ENCODE measurements around the gene OXLD1. TPM values are rescaled to one million over a fixed set of nuclear protein-coding genes. Genes with fewer than 3 reads are reported as not detected.
"Not testable (repeated sequence)": the region's sequence is repeated elsewhere in the genome, so short reads cannot be mapped to it uniquely, and the experiment has no call there.

Gene OXLD1
- total RNA-seq, 1 experiment from 2014 or later: 58.8 TPM

DNA sequence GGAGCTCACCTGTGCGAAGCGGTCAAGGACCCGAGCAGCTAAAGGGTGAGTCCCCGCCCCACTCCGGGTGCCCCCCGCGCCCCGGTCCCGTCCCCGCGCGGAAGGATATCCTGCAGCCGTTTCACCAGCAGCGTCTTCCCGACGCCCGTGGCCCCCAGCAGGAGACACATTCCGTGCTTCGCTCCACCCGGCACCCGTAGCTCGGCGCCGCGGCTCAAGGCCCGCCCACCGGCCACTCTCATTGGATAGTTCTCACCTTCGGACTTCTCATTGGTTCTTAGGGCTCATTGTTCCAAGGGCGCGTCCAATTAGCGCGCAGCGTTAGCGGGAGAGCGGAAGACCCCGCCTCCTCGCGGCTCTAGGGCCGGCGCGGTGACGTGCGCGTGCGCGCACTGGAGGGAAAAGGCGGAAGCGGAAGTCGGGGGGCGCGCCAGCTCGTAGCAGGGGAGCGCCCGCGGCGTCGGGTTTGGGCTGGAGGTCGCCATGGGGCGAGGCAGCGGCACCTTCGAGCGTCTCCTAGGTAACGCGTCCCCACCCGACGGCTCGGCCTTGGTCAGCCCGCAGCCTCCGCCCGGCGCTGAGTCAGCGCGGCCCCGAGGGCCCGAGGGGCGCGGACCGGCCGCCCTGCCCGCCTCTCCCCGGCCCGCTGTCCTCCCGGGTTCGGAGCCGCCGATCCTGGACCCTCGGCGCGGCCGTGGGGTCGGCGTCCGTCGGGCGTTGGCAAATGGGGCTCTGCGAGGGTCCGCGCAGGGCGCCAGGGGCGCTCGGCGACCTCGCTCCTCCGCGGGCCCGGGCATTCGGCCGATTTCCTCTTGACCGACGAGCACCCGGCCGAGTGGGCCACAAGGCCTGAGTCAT, 17.4 kb upstream of the OXLD1 start, which contains the start of the genes ARL16 and HGS:
TSS of gene ARL16 (minus strand) at position 214 of the 858 bp plus-strand sequence. CDS start at position 170, 44 bp downstream.
TSS of gene HGS (plus strand) at position 428 of the 858 bp plus-strand sequence. CDS start at position 484, 56 bp downstream.
- DNase-seq (ENCODE audit: low spot score): peak; percentile 97

DNA sequence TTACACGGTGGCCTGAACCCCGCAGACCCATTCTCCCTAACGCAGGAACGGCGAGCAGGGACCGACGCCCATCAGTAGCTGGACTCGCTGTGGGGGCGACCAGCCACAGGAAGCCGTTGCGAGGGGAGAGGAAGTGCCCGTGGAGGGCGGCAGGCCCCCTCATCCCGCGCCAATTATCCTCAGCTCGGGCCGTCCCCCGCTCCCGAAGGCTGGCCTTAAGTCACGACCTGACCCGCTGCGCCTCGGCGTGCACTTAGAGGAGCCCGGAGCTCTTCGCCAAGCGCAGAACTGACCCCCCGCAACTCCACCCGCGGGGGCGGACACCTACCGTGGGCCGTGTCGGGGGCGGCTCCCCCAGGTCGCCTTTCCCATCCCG, 16.8 kb upstream of the OXLD1 start:
- no peak for DNase-seq (ENCODE audit: low spot score)

DNA sequence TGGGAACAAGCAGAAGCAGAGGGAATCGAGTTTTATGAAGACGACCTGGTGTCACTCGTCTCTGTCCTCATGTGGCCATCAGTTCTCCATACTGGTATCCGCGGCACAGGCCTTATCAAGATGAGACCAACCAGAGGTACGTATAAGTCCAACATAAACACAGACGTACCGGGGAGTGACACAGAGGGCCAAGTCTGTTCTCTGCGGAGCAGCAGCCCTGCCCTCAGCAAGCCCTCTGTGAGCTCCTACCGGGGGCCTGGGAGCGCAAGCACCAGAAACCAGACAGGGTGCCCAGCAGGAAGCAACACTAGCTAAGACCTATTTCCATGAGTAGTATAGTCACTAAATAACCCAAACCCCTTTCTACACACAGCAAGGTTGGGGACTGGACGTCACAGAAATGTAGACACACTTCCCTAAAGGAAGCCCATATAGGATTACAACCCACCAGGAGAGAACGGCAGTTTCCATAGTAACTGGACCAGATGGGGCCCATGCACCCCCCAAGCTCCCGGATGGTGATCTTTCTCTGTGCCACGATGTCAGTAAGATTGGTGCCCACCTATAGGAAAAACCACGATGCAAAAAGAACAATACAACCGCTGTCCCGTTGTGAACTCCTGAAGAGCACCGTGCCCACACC, 16.3 kb upstream of the OXLD1 start:
- no peak for DNase-seq (ENCODE audit: low spot score)

DNA sequence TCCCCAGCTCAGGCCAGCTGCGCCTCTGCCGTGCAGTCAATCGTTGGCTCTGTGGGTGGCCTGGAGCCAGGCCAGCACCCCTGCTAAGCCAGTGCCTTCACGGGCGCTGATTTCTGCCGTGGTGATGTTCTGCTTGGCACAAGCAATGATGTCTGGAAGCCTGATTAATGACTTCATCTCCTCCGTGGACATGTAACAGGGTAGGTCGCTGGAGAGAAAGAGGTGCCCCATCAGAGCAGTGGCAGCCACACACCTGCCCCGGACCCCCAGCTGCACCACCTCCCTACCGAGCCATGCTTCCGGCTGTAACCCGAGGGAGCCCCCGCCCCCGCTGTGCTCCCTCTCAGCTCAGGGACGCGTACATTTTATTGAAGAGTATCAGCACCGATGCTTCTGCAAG, 15.3 kb upstream of the OXLD1 start:
- DNase-seq (ENCODE audit: low spot score): peak; percentile 63

DNA sequence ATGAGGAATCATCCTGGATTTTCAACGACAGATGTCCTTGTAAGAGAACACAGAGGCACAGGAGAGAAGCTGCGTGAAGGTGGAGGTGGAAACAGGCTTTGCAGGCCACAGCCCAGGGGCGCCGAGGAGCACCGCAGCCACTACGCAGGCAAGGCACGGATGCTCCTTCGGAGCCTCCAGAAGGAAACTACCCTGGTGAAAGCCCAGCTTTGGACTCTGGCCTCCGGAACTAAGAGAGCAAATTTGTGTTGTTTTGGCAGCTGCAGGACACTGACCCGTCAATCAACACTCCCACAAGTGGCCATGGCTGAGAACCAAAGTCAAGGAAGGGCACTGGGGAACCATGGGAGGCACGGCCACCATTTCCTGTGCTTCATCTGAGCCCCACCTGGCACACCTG, 13.7 kb upstream of the OXLD1 start:
- DNase-seq (ENCODE audit: low spot score): no peak

DNA sequence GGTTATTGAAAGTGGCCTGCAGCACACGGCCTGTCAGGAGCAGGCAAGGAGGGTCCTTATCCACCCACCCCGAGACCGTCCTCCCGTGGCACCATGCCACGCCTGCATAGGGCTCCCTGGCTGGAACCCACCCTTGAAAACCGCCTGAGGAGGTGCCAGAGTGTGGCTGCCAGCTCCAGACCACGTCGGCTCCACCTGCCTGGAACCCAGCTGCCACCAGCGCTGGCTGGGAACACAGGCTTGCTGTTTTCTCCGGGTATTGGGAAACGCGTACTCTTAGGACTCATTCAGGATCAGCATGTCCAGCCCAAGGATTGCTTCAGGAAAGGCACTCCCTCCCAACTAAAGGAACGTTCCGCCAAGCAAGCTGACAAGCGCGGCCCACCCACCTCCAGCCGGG, 10.5 kb upstream of the OXLD1 start:
- no peak for DNase-seq (ENCODE audit: low spot score)

DNA sequence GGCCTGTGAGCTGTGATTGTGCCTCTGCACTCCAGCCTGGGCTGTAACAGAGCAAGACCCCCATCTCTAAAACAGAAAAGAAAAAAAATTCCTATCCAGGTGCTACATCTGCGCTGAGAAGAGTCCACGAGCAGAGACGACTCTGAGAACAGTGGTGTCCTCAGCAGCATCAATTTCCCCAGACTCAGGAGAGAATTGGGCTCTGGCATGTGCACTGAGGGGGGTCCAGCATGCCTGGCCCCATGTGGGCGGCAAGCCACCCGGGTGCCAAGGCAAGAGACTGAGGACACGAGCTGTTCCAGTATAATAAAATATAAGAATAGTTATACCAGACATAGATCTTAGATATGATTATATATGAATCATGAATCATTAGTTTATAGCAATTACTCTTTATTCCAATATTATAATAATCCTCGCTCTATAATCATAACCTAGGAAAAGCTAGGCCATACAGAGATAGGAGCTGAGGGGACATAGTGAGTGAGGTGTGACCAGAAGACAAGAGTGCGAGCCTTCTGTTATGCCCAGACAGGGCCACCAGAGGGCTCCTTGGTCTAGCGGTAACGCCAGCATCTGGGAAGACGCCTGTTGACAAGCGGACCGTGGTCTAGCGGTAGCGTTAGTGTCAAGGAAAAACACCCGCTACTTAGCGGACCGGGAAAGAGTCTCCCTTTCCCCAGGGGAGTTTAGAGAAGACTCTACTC, 9.3 kb upstream of the OXLD1 start:
- not testable (repeated sequence) for DNase-seq (ENCODE audit: low spot score)

DNA sequence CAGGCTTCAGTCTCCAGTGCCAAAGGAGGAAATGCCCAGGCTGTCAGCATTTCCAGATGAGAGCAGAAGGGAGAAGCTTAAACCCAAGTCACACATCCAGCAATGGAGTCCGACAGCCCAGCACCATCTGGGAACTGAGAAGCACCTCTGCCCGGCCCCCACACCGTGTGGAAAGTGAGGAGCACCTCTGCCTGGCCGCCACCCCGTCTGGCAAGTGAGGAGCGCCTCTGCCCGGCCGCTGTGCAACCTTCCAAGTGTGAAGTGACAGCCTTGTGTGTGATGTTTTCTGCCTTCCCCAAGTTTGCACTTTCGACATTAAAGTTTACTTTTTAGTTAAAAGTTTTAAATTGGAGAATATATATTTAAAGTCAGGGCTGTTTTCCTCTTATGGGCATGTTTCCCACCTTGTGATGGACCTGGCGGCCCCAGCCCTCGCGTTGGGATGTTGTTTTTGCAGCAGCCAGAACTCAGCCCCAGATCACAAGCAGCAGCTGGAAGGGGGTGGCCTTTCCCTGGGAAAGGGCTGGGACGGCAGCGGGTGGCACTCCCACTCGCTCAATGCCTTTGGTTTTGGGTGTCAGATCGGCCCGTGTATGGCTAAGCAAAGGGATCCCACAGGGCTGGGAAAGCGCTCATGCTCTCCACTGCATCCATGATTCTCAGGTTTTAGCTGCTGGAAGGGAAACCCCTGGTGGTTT, 7.3 kb upstream of the OXLD1 start:
- DNase-seq (ENCODE audit: low spot score): no peak

DNA sequence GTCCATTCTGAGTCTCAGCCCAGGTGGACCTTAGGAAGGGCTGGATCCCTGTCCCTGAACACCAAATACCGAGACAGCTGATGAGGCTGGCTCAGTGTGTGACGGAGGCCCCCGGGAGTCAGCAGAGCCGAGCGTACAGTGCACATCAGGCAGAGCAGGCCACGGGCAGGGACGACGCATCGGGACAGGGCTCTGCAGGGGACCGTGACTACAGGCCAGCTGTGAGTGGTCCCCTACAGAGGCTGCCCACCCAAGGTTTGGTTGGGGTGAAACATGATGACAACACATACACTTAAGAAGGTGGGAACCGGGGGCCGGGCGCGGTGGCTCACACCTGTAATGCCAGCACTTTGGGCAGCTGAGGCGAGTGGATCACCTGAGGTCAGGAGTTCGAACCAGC, 6.5 kb upstream of the OXLD1 start:
- no peak for DNase-seq (ENCODE audit: low spot score)

DNA sequence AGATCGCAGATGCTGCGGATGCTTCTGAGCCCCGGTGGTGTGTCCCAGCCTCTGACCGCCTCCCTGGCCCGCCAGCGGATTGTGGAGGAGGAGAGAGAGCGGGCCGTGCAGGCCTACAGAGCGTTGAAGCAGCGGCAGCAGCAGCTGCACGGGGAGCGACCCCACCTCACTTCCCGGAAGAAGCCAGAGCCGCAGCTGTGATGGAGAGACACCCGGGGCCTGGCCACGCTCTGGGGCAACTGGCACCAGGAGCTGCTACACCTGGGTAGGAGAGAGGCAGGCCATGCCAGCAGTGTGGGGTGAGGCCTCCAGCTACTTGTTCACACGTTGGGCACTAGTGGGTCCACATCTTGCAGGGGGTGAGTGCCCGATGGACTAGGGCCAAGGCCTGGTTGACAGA, 6.1 kb upstream of the OXLD1 start:
- DNase-seq (ENCODE audit: low spot score): no peak

DNA sequence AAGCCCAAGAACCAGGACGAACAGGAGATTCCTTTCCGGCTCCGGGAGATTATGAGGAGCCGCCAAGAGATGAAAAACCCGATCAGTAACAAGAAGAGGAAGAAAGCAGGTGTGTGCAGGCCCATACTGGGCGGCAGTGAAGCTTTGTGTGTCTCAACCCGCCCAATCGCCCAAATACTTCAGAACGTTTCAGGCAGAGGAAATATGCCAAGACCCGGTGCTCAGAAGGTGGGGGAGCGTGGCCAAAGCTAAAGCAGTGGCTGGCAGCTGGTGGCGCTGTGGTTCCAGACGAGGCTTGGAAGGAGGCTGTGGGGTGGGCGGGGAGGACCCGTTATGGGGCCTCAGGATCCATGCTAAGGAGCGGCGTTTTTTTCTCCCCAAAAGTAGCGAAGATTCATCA, 1.3 kb upstream of the OXLD1 start:
- no peak for DNase-seq (ENCODE audit: low spot score)

DNA sequence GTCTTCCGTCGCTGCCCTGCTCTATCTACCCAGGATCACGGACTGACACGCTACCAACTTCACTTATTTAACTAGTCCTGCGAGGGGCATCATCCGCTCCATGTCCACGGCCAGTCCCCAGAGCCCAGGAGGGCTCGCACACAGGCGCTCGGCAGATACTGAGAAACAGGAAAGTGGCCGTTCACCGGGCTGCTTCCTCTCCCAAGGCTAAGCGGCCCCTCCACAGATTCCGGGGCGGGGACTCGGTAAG, 388 bp downstream of the OXLD1 start:
- no peak for DNase-seq (ENCODE audit: low spot score)

DNA sequence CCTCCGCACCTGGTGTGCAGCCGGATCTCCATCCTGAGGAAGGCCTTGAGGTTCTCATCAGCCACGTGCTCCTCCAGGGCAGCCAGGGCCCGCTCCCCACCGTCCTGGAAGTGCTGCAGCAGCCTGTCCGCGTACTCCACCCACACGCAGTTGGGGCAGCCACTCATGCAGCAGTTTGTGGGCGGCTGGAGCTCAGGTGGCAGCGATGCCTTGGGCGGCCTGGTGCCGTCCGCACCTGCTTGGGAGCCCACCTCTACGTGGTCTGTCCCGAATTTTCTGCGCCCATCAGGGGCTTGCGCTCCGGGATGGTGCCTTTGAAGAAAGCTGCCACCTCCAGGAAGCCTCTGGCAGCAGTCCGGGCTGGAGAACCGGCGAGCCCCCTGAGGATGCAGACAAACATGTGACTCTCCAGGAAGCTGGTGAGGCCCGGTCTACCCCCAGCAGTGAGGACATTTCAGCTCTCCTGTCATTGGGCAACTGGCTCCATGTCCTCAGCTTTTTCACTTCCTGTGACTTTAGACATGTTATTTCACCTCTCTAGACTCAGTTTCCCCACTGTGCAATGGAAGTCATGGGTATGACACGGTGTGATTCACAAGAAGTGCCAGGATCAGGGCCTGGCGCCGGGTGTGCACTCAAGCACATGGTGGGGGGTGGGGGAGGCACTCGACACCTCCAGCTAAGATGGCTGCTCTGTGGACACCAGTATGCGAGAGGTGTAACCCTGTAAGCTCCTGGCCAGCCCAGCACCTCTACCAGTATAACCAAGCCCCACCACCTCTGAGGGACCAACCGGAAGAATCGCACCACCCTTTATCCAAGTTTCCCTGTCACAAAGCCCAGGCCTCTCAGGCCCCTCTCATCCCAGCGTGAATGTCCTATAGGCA, 957 bp downstream of the OXLD1 start:
- no peak for DNase-seq (ENCODE audit: low spot score)

DNA sequence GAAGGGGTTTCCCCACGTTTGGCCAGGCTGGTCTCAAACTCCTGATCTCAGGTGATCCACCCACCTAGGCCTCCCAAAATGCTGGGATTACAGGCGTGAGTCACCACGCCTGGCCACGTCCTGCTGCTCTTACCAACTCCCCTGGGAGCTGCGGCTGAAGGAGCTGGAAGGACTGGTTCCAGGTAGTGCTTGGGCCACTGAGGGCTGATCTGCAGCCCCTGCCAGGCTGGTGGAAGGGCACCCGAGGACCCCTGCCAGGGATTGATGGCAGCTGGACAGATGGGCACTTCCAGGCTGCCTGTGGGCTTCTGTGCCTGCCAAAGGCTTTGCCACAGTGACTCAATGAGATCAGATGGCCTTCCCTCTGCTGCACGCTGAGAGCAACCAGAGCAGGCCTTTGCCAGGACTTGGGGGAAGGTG, 2.3 kb downstream of the OXLD1 start:
- DNase-seq (ENCODE audit: low spot score): no peak

DNA sequence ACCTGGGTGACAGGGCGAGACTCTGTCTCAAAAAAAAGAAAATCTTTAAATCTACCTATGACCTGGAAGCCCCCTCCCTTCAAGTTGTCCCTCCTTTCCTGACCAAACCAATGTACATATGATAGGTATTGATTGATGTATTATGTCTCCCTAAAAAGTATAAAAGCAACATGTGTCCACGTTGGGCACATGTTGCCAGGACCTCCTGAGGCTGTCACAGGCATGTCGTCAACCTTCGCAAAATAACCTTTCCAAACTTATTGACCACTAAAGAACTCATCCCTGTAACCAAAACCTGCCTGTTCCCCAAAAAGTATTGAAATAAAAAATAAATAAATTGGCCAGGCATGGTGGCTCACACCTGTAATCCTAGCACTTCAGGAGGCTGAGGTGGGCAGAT, 4.4 kb downstream of the OXLD1 start:
- DNase-seq (ENCODE audit: low spot score): no peak

DNA sequence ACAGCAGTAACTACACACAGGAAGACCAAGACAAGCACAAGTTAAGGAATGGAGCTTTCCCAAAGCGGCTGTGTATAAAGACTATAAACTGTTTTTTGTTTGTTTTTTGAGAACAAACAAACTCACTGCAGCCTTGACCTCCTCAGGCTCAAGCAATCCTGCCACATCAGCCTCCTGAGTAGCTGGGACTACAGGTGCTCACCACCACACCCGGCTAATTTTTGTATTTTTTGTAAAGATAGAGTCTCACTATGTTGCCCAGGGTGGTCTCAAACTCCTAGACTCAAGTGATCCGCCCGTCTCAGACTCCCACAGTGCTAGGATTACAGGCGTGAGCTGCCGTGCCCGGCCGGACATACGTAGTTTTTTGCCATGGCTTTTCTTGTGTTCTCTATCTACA, 6.0 kb downstream of the OXLD1 start:
- no peak for DNase-seq (ENCODE audit: low spot score)

DNA sequence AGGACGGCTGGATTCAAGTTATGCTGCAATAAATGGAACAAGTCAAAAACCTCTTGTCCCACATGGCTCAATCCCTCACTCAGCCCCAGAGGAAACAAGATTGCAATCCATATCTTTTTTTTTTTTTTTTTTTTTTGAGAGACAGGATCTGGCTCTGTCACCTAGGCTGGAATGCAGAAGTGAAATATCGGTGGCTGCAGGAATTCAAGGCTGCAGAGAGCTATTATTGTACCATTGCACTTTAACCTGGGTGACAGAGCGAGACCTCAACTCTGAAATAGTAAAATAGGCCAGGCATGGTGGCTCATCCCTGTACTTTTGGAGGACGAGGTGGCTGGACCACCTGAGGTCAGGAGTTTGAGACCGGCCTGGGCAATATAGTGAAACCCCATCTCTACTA, 7.4 kb downstream of the OXLD1 start:
- no peak for DNase-seq (ENCODE audit: low spot score)

DNA sequence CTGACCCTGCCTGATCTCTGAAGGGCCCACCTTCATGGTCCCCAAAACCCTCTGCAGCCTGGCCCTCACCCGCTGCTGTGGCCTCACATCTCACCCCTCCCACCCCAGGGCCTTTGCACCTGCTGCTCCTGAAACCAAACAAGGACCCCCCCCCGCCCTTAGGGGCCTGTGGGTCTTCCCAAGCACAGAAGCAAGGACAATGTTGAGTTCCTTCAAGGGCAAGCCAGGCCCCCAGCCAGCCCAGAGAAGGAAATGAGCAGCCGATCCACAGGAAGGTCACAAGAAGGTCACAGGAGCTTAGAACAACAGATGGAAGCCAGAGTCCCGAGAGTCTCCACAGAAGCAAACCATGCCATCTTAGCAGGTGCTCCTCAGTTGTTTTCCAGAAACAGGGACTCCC, 9.6 kb downstream of the OXLD1 start:
- DNase-seq (ENCODE audit: low spot score): no peak

DNA sequence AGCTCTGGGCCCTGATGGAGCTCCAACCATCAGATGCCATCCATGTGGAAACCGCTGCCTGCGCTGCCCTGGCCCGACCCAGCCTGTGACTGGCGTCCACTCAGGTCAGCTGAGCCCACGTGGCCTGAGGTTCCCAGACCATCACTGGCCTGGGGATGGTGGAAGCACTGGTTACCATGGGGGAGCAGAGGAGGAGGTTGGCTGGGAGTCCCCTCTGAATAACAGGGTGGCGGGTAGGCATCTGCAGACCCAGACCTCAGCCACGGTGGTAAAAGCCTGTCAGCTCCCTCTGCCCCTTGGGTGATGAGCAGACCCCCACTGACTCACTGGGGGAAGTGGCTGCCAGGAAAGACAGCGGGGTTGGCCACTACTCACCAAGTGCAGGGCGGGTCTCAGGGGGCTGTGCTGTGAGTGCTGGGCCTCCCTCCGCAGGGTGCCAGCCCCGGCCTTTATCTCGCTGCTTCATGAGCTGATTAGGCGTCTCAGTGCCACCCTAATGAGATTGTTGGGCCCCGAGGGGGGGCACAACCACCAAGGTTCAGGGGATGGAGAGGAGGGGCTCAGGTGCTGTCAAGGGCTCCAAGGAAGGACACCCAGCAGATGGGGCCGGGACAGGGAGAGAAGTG, 10.2 kb downstream of the OXLD1 start, which contains the start of gene PDE6G:
TSS of gene PDE6G (minus strand) at position 425 of the 626 bp plus-strand sequence. CDS start 3,237 bp downstream, outside the sequence.
- DNase-seq (ENCODE audit: low spot score): no peak

DNA sequence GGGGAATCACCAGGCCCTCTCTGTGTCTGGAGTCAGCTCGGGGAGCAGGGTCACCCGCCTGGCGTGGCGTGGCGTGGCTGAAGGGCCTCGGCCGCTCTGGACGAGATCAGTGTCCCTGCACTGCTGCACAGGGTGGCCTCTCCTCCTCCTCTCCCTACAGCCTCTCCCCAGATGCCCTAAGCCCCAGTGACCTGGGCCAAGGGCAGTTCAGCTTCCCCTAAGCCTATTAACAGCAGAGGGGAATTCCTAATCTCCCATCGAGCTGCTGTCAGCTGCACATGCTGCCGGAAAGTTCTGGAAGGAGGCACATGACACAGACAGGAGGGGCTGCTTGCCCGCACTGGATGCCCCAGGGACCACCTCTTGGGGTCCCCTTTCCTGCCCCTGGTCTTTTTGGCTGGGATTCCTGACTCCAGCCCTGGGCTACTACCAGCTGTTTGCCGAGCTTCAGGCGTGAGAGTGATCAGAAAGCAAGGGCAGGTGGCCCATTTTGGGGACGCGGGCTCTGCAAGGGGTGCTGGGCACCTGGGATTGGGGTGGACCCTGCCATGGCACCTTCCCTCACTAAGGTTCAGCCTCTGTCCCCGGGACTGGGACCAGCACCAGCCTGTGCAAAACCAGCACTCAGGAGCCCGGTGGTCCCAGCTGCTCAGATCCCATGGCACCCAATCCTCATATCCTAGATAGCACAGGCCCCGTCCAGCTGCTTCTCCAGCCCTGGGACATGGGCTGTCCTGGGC, 10.9 kb downstream of the OXLD1 start:
- no peak for DNase-seq (ENCODE audit: low spot score)
